GM12878 (cell line): ENCODE measurements around the gene CDH2. TPM values are rescaled to one million over a fixed set of nuclear protein-coding genes. Genes with fewer than 3 reads are reported as not detected.

ENCODE experiments used
- CEBPB ChIP-seq, 2 experiments: fragments of 150-350 bp in 1 of 2; IDR thresholded peaks; 2 replicates each; pipeline ENCODE4 v1.6.1; 2012 to 2014; ENCODE audit warnings: low read depth in 2 of 2, low read length in 2 of 2, borderline replicate concordance in 1 of 2, inconsistent platforms in 1 of 2
- HDAC6 ChIP-seq: fragments of 200-600 bp; sonication (generic); IDR thresholded peaks from one replicate; pipeline ENCODE4 v1.8.0; 2017; ENCODE audit warnings: antibody characterized with exemption; ENCODE audit not compliant: unreplicated experiment
- MYB ChIP-seq: fragments of 150-350 bp; IDR thresholded peaks from 2 replicates; pipeline ENCODE4 v1.6.1; 2014; ENCODE audit warnings: mild to moderate bottlenecking, low read depth, low read length, borderline replicate concordance
- NRF1 ChIP-seq: conservative IDR thresholded peaks from 2 replicates; pipeline ENCODE4 v1.6.1; 2011; ENCODE audit warnings: mild to moderate bottlenecking, low read depth, low read length, improper control_type of control experiment
- TCF12 ChIP-seq: IDR thresholded peaks from 2 replicates; pipeline ENCODE4 v1.6.1; 2011; ENCODE audit warnings: low read depth, mild to moderate bottlenecking, low read length
- ZNF622 ChIP-seq: fragments of 450-650 bp; IDR thresholded peaks from 2 replicates; pipeline ENCODE4 v1.6.1; 2017; ENCODE audit warnings: mild to moderate bottlenecking, inconsistent platforms
- polyA plus RNA-seq, 11 experiments: library from polyadenylated mRNA; depleted of rRNA in 4 of 11; unstranded in 6 of 11; stranded (reverse) in 5 of 11; fragments of >200 nt; fragmentation: Nextera tagmentation in 4 of 11; fragmentation: Illumina TruSeq in 1 of 11; extraction: Ambion mirVana in 4 of 11; extraction: Trizol in 1 of 11; gene quantifications; 1 replicate in 1 of 11; 2 replicates in 10 of 11; pipeline versions ENCODE4 v1.2.1 to v1.2.3, GENCODE V29; 2011 to 2016; ENCODE audit warnings: inconsistent platforms in 2 of 11, missing spikeins in 2 of 11, low read depth in 1 of 11
- total RNA-seq, 4 experiments: library from RNA; depleted of rRNA in 3 of 4; stranded (reverse); fragments of >200 nt in 3 of 4; fragmentation: Illumina TruSeq in 1 of 4; extraction: Trizol in 1 of 4; gene quantifications; 2 replicates each; pipeline versions ENCODE4 v1.2.1 to v1.2.3, GENCODE V29; 2013 to 2021
- TF ChIP-seq, protein P1 (sequence below): IDR thresholded peaks from 2 replicates; pipeline ENCODE4 v1.6.1; 2011; ENCODE audit warnings: mild to moderate bottlenecking, low read depth, low read length, moderate library complexity; ENCODE audit not compliant: insufficient replicate concordance
- TF ChIP-seq, protein P2 (sequence below), 3 experiments: IDR thresholded peaks in 2 of 3; conservative IDR thresholded peaks in 1 of 3; 2 replicates each; pipeline ENCODE4 v1.5.1; 2011; ENCODE audit warnings: low read depth in 3 of 3, low read length in 3 of 3, mild to moderate bottlenecking in 3 of 3, control low read depth in 2 of 3, moderate library complexity in 2 of 3, inconsistent platforms in 1 of 3, mixed read lengths in 1 of 3; ENCODE audit not compliant: control insufficient read depth in 2 of 3, insufficient read depth in 1 of 3; ENCODE audit errors: extremely low read depth in 1 of 3

CDH2 gene
- total and polyA plus RNA-seq, 10 of the 15 experiments (the other 5 are each of a cell fraction or from before 2014, with no cell fraction given) = 0.01 to 0.25 (median 0.06) TPM; not detected in 4

GRCh38 chr18:28163201-28163775 is 13.6 kb downstream of the CDH2 start (continued):
- TF ChIP-seq, protein P1, sequence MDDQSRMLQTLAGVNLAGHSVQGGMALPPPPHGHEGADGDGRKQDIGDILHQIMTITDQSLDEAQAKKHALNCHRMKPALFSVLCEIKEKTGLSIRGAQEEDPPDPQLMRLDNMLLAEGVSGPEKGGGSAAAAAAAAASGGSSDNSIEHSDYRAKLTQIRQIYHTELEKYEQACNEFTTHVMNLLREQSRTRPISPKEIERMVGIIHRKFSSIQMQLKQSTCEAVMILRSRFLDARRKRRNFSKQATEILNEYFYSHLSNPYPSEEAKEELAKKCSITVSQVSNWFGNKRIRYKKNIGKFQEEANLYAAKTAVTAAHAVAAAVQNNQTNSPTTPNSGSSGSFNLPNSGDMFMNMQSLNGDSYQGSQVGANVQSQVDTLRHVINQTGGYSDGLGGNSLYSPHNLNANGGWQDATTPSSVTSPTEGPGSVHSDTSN = no peak
- TF ChIP-seq ZNF622 = no peak
- no peak for TF ChIP-seq NRF1
- TF ChIP-seq CEBPB (IDR thresholded peaks at IDR 0.05; ENCODE audit: borderline replicate concordance in 1 of 2, low read depth in 2 of 2, low read length in 2 of 2) = no peak
- no peak for TF ChIP-seq HDAC6
- TF ChIP-seq, protein P2, sequence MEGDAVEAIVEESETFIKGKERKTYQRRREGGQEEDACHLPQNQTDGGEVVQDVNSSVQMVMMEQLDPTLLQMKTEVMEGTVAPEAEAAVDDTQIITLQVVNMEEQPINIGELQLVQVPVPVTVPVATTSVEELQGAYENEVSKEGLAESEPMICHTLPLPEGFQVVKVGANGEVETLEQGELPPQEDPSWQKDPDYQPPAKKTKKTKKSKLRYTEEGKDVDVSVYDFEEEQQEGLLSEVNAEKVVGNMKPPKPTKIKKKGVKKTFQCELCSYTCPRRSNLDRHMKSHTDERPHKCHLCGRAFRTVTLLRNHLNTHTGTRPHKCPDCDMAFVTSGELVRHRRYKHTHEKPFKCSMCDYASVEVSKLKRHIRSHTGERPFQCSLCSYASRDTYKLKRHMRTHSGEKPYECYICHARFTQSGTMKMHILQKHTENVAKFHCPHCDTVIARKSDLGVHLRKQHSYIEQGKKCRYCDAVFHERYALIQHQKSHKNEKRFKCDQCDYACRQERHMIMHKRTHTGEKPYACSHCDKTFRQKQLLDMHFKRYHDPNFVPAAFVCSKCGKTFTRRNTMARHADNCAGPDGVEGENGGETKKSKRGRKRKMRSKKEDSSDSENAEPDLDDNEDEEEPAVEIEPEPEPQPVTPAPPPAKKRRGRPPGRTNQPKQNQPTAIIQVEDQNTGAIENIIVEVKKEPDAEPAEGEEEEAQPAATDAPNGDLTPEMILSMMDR (IDR thresholded peaks at IDR 0.05 in 2 of 3, conservative IDR thresholded peaks at IDR 0.05 in 1 of 3; ENCODE audit: control insufficient read depth in 2 of 3, extremely low read depth in 1 of 3, insufficient read depth in 1 of 3, low read depth in 3 of 3, low read length in 3 of 3) = no peak
- no peak for TF ChIP-seq TCF12
- TF ChIP-seq MYB = no peak
